GM04503 (cell line): ENCODE data around the gene CHST11.

Experiments
- DNase-seq: peaks from one replicate; pipeline ENCODE4 v3.0.0-alpha.2; 2012; ENCODE audit warnings: low read depth

The CHST11 gene

GRCh38 chr12:104721039-104721405 lies 264.3 kb downstream of the CHST11 start:
- no peak for DNase-seq

- no peak for DNase-seq
These were observed 265.2 kb downstream of the CHST11 start for GRCh38 chr12:104721936-104722335.

- no peak for DNase-seq
These were observed 266.1 kb downstream of the CHST11 start for GRCh38 chr12:104722601-104723534.

GRCh38 chr12:104723895-104724294 lies 267.1 kb downstream of the CHST11 start:
- no peak for DNase-seq

DNA sequence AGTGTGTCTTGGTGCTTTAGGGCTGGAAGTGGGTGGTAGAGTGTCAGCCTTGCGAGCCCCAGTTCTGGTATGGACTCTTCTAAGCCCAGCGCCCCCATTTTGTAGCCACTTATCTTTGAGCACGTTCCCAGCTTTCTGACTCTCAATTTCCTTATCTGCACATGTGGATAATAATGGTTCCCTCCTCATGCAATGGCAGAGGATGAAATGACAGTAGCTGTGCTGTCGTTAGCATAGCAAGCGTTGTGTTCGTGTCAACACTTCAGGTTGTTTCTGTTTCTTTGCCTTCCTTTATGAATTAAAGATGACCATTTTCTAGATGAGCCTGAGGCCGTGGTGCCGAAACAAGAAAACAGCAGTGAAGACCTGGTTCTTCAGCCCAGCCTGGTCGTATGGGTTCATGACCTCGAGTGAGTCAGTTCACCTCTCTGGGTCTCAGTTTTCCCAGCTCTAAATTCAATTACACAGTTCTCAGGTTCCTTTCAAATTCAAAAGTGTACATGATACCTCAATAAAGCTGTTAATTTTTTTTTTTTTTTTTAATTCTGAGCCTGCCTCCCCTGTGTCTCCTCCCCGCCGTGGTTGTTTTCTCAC lies 268.3 kb downstream of the CHST11 start:
- DNase-seq: no peak

- DNase-seq: no peak
These were observed 268.9 kb downstream of the CHST11 start for GRCh38 chr12:104725610-104726009.

DNA sequence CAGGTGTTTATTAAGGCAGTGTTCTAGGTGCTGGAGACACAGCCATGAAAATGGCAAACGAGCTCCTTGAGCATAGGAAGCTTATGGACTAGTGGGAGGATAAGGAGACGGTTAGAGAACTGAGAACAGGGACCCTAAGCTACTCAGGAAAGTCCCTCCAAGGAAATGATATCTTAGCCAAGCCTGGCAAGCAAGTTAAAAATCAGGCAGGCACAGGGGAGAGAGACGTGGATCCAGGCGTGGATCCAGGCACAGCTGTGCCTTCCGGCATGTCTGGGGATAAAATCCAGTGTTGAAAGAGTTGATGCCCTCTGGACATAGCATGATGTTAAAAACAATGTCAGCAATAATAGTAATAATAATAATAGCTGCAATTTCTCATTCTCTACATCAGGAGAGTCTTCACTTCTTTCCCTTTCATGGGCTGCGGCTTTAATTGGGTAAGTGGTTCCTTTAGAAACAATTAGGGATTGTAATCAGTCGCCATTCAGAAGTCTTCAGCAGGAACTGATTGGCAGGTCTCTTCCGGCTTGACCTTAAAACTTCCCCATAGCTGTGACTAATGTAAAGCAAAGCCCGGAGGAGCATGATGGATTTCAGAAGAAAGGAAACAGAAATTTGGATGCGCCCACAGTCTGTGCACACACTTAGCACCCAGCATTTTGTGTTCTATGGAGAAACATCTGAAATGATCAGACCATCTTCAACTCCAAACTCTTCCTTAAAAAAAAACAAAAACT lies 271.1 kb downstream of the CHST11 start:
- DNase-seq: no peak

DNA sequence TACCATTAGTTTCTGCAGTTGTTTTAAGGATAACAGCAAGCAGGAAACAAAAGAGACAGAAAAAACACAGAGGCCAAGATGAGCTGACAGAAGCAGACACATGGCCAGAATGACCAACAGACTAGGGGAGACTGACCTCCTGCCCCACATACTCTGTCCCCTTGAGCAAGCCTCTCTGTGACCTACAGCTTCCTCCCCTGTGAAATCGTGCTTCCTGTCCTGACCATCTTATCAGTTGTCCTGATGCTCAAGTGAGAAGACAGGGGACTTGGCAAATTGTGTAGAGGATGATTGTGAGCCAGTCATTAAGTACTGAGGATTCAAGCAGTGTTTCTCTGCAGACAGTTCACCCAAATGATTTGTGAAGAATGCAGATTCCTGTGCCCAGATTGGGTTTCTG lies 272.3 kb downstream of the CHST11 start:
- DNase-seq: no peak

DNA sequence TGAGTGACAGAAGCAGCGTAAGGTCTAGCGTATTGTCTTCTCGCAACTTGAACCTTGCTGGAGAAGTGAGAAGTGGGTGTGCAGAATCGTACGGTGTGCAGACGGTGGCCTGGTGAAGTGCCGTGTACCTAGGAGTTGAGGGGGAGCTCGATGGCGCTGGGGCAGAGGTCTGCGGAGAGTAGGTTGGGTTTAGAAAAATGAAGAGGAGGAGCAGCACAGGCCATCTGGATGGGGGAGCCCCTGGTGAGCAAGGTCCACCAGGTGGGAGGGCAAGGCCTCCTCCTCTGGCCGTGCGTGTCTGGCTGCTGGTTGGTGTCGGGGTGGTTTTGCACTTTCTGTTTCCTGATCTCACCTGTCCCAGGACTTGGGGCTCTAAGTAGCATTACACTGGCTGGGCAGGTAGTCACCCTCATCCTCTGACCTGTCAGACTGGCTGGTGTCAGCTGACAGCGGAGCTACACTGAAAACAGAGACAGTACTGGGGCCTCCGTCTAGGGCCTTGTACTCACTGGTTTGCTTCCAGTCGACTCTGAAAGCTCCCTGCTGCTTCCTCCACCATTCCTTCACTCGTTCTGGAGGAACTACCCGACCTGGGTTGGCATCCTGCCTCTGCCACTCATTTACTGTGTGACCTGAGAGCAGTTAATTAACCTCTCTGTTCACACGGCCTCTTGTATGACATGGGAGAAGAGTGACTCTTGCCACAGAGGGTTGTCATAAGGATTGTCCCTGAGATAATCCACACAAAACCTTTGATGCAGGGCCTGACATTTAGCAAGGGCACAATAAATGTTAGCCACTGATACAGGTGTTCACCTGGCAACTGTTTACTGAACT lies 273.1 kb downstream of the CHST11 start:
- no peak for DNase-seq

DNA sequence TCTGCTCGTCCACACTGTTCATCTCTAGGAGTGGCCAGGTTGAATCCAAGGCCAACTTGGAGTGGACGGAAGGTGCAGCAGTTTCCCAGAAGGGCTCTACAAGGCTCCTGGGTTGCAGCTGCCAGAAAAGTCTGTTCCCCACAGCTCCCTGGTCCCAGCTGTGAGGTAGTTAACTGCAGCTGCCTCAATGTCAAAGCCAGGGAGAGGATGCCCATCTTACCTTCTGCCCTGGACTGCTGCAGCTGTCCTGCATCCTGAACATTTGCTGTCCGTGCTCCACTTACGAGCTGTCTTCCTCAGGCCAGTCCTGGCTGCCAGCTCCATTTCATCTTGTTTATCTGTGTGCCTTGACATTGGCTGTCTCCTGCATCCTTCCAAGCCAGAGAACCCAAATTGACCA lies 274.0 kb downstream of the CHST11 start:
- no peak for DNase-seq

GRCh38 chr12:104733717-104734175 lies 277.0 kb downstream of the CHST11 start:
- DNase-seq: no peak

- DNase-seq: no peak
These were observed 277.9 kb downstream of the CHST11 start for GRCh38 chr12:104734541-104735095.

- DNase-seq: no peak
These were observed 279.1 kb downstream of the CHST11 start for GRCh38 chr12:104735801-104736200.

GRCh38 chr12:104736307-104736706 lies 279.6 kb downstream of the CHST11 start:
- DNase-seq: peak; percentile 76

GRCh38 chr12:104737113-104737512 lies 280.4 kb downstream of the CHST11 start:
- no peak for DNase-seq

DNA sequence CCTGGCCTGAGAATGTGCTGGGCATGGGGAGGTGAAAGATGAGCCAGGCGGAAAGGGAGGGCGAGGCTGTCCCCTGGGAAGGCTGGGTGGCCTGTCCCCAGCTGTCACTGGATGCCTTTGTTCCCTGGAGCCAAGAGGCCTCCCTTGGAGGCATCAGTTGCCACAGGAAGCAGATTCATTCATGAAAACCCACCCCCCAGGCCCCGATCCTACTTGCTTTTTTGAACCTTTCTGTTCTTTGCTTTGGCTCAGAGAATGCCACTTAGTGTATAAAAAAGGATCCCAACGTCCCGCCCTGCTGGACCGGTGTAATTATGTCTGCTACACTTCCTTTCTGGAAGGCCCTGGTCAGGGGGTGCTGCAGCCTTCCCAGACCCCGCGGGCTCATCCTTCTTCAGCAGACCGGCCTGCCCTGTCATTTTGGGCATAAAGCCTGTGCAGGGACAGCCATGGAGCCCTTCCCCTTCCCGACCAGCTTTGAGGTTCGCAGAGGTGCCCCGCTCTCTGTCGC lies 281.1 kb downstream of the CHST11 start:
- no peak for DNase-seq

DNA sequence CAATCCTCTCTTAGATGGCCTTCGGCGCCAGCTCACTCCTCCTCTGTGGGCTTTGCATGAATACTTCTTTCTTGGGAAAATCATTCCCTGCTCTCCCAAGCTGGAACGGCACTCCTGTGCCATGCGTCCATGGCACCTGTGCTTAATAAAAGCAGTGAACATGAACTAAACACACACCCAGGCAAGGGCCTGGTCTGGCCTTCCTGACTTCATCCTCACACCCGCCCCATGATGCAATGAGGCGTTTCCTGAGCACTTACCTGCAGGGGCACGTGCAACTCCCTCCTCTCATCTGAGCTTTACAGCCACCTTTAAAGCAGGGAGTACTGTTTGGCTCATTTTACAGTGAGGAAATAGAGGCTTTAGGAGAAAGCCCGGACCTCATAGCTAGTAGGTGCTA lies 281.6 kb downstream of the CHST11 start:
- no peak for DNase-seq

DNA sequence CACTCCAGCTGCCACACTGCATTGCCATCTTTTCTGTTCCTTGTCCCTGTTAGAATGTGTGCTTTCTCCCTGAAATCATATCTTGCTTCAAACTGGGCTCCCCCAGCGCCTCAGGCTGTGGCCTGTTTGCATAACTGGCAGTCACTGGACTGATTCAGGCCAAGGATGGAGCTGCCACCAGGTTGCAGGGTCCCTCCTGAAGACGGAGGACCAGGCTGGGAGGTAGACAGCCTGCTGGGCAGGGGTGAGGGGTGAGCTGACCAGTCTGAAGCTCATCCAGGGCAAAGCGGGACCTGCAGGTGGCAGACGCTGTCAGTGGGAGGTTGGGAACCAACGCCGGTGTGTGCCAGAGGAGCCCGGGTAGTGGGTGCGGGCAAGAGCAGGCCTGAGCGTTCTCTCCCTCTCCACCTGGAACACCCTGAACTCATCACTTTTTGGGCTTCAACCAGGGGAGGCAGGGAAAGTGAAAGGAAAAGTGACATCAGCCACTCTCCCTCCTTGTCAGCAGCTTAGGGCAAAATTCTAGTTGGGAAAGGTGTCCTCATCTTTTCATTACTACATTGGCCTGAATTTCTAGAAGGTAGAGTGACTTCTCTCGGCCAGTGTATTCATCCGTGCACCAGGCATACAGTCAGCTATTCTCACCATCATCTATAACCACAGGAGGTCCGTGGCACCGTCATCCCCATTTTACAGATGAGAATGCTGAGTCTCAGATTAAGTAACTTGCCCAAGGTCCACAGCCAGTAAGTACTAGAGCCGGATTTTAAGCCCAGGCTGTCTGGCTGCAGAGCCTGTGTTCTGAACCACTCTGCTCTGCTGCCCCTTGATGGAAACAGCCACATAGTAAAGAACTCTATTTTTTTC lies 282.3 kb downstream of the CHST11 start:
- DNase-seq: no peak

DNA sequence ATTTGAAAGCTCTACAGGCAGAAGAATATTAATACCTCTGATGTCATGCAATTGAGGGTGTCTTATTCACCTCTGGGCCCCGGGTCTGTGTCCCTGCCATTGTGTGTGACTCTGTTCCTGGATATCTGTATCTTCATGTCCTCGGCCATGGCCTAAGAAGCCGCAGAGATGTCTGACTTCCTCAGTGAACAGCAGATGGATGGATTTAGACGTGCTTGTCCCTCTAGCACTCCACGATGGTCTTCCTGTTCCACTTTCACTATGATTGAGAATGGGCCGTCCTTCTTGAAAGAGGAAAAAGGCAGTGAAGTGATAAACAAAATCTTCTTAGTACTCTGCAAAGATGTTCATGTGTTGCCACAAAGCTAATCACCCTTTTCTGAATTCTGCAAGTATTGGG lies 283.9 kb downstream of the CHST11 start:
- no peak for DNase-seq

DNA sequence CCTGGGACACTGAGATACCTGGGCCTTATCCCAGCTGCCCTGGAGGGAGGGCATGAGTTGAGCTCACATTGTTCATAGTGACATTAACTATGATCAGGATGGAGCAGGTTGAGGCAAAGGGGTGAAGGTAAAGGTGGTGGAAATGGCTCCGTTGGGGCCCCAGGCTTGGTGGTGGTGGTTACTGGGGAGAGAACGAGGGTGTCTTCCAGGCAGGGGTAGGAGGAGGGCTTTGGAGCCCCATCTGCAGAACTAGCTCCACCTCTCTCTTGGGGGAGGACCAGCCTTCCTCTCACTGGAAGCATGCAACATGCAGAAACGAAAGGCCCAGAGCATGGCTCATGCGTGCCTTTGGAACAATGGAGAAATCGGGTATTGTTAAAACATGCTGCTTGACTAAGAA lies 284.3 kb downstream of the CHST11 start:
- no peak for DNase-seq
